Measurements from ENCODE around the gene IFT27.

GRCh38 chr22:36757668-36758211 lies 18.2 kb downstream of the IFT27 start:
- TF ChIP-seq CTCF (conservative IDR thresholded peaks at IDR 0.05) (peak; percentile 95), ZFX (IDR thresholded peaks at IDR 0.05) (no peak)

Data from C4-2B (cell line).